K562 (cell line): ENCODE results near the gene TMEM14C. TPM values are rescaled to one million over a fixed set of nuclear protein-coding genes. Genes with fewer than 3 reads are reported as not detected.

Experiments
- BDP1 ChIP-seq: IDR thresholded peaks from 3 replicates; pipeline ENCODE4 v1.6.1; 2011; ENCODE audit not compliant: insufficient read length, insufficient read depth
- ESRRA ChIP-seq: fragments of 450-650 bp; IDR thresholded peaks from 2 replicates; pipeline ENCODE4 v1.6.1; 2014; ENCODE audit warnings: low read depth, mild to moderate bottlenecking, moderate library complexity, borderline replicate concordance
- KLF6 ChIP-seq: fragments of 250-450 bp; sonication (Bioruptor Pico); IDR thresholded peaks from 2 replicates; pipeline ENCODE4 v1.4.0; 2020; ENCODE audit warnings: mild to moderate bottlenecking, moderate library complexity, borderline replicate concordance
- PRMT5 ChIP-seq: sonication (generic); formaldehyde crosslinking; IDR thresholded peaks from 2 replicates; pipeline ENCODE4 v1.5.0; 2020; ENCODE audit warnings: missing genetic modification reagents
- RBM25 ChIP-seq: fragments of 200-400 bp; formaldehyde crosslinking; IDR thresholded peaks from 2 replicates; pipeline ENCODE4 v1.6.1; 2018; ENCODE audit warnings: low read length, low read depth, moderate library complexity; ENCODE audit not compliant: severe bottlenecking
- RFX1 ChIP-seq: fragments of 450-650 bp; IDR thresholded peaks from 2 replicates; pipeline ENCODE4 v1.6.1; 2016; ENCODE audit warnings: mild to moderate bottlenecking, moderate library complexity
- TAL1 ChIP-seq: fragments of 450-650 bp; IDR thresholded peaks from 2 replicates; pipeline ENCODE4 v1.6.1; 2016; ENCODE audit warnings: mild to moderate bottlenecking
- YBX1 ChIP-seq: fragments of 450-650 bp; IDR thresholded peaks from 2 replicates; pipeline ENCODE4 v1.7.1; 2016; ENCODE audit warnings: mild to moderate bottlenecking
- ZEB2 ChIP-seq: fragments of 450-650 bp; IDR thresholded peaks from 2 replicates; pipeline ENCODE4 v1.6.1; 2016
- ZNF316 ChIP-seq: fragments of 450-650 bp; IDR thresholded peaks from 2 replicates; pipeline ENCODE4 v1.6.1; 2016
- ZNF318 ChIP-seq, 2 experiments: fragments of 450-650 bp; IDR thresholded peaks; 2 replicates each; pipeline ENCODE4 v1.6.1; 2016; ENCODE audit warnings: mild to moderate bottlenecking in 2 of 2, borderline replicate concordance in 1 of 2, low read depth in 1 of 2, moderate library complexity in 1 of 2
- ZNF354B ChIP-seq: fragments of 250-450 bp; sonication (Bioruptor Pico); IDR thresholded peaks from 2 replicates; pipeline ENCODE4 v1.4.0; 2020
- ZNF77 ChIP-seq: fragments of 250-450 bp; sonication (Bioruptor Pico); IDR thresholded peaks from 2 replicates; pipeline ENCODE4 v1.5.0; 2020
- ZNF785 ChIP-seq: fragments of 250-450 bp; sonication (Bioruptor Pico); IDR thresholded peaks from 2 replicates; pipeline ENCODE4 v1.4.0; 2020; ENCODE audit warnings: mild to moderate bottlenecking
- polyA plus RNA-seq, 8 experiments: library from polyadenylated mRNA; depleted of rRNA in 4 of 8; stranded (reverse) in 5 of 8; unstranded in 3 of 8; fragments of >200 nt; fragmentation: Nextera tagmentation in 2 of 8; fragmentation: Illumina TruSeq in 1 of 8; extraction: Ambion mirVana in 2 of 8; extraction: Trizol in 1 of 8; gene quantifications; 2 replicates each; pipeline versions ENCODE4 v1.2.1 to v1.2.3, GENCODE V29; 2011 to 2014; ENCODE audit warnings: inconsistent platforms in 1 of 8, missing spikeins in 1 of 8
- total RNA-seq, 7 experiments: library from RNA; depleted of rRNA in 6 of 7; stranded (reverse); fragments of >200 nt in 6 of 7; fragmentation: Illumina TruSeq in 2 of 7; extraction: Trizol in 2 of 7; gene quantifications; 2 replicates each; pipeline versions ENCODE4 v1.2.1 to v1.2.3, GENCODE V29; 2011 to 2021; ENCODE audit warnings: low replicate concordance in 1 of 7
- TF ChIP-seq, protein P1 (sequence below): fragments of 450-650 bp; formaldehyde crosslinking; IDR thresholded peaks from 2 replicates; pipeline ENCODE4 v1.4.0; 2020; ENCODE audit warnings: mild to moderate bottlenecking, moderate library complexity
- TF ChIP-seq, protein P2 (sequence below), 2 experiments: fragments of 450-650 bp in 1 of 2; IDR thresholded peaks; 2 replicates each; pipeline ENCODE4 v1.6.1; 2011 to 2017; ENCODE audit warnings: low read depth in 2 of 2, antibody characterized with exemption in 1 of 2, borderline replicate concordance in 1 of 2, low read length in 1 of 2, mild to moderate bottlenecking in 1 of 2, mixed read lengths in 1 of 2; ENCODE audit not compliant: control insufficient read depth in 1 of 2

The TMEM14C gene
- total and polyA plus RNA-seq, 9 of the 15 experiments (the other 6 are each of a cell fraction or from before 2014, with no cell fraction given), result 151 to 496 (median 263) TPM

DNA sequence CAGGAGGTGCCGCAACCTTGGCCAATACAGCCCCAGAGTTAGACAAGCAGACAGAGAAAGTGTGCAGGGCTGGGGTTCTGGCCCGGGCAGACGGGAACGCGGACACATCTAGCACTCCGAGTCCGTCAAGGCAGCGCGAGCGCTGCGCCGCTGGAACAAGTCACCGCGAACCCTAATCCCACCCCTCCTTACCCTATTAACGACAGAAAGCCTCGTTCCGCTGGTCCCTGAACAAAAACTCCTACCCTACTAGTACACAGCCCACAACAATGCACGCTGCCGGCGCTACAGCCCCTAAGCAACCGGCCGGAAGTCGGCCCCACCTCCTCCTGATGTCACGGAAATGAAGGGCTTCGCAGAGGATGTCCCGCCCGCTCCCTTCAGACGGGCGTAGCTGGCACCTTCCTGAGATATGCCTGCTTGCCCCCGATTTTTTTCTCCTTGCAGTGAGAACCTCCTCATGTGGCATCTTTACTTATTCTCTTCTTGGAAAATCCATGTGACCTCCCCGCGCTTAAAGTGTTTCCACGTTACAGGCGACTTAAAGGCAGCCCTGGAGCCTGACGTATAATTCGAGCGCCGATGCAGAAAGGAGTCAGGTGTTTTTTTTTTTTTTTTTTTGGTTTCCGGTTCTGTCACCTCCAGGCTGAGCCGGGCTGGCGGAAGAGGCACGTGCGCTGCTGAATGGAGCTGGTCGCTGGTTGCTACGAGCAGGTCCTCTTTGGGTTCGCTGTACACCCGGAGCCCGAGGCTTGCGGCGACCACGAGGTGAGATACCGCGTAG, 28.4 kb upstream of the TMEM14C start, which contains the start of the genes C6orf52 and PAK1IP1 (continued):
- TF ChIP-seq PRMT5 (CRISPR knock-in tag) (no peak), TAL1 (peak; percentile 57), ESRRA (peak; percentile 81), ZNF354B (CRISPR knock-in tag) (no peak), KLF6 (CRISPR knock-in tag) (peak; percentile 95), ZNF318 (IDR thresholded peaks at IDR 0.05; ENCODE audit: borderline replicate concordance in 1 of 2, low read depth in 1 of 2) (peak in 1 of 2 experiments; percentile 85; a peak in 2 of 4 replicates), RBM25 (no peak), ZNF785 (CRISPR knock-in tag) (no peak), ZNF316 (no peak), RFX1 (peak; percentile 62), BDP1 (no peak), ZNF77 (CRISPR knock-in tag) (no peak), YBX1 (no peak), ZEB2 (0 out of 2 replicates have a peak, but pooled peaks have one; percentile 23)
- TF ChIP-seq, protein P1, sequence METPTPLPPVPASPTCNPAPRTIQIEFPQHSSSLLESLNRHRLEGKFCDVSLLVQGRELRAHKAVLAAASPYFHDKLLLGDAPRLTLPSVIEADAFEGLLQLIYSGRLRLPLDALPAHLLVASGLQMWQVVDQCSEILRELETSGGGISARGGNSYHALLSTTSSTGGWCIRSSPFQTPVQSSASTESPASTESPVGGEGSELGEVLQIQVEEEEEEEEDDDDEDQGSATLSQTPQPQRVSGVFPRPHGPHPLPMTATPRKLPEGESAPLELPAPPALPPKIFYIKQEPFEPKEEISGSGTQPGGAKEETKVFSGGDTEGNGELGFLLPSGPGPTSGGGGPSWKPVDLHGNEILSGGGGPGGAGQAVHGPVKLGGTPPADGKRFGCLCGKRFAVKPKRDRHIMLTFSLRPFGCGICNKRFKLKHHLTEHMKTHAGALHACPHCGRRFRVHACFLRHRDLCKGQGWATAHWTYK (CRISPR knock-in tag), result no peak; the same call in 1 of the 2 replicates
- TF ChIP-seq, protein P2, sequence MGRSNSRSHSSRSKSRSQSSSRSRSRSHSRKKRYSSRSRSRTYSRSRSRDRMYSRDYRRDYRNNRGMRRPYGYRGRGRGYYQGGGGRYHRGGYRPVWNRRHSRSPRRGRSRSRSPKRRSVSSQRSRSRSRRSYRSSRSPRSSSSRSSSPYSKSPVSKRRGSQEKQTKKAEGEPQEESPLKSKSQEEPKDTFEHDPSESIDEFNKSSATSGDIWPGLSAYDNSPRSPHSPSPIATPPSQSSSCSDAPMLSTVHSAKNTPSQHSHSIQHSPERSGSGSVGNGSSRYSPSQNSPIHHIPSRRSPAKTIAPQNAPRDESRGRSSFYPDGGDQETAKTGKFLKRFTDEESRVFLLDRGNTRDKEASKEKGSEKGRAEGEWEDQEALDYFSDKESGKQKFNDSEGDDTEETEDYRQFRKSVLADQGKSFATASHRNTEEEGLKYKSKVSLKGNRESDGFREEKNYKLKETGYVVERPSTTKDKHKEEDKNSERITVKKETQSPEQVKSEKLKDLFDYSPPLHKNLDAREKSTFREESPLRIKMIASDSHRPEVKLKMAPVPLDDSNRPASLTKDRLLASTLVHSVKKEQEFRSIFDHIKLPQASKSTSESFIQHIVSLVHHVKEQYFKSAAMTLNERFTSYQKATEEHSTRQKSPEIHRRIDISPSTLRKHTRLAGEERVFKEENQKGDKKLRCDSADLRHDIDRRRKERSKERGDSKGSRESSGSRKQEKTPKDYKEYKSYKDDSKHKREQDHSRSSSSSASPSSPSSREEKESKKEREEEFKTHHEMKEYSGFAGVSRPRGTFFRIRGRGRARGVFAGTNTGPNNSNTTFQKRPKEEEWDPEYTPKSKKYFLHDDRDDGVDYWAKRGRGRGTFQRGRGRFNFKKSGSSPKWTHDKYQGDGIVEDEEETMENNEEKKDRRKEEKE (IDR thresholded peaks at IDR 0.05; ENCODE audit: borderline replicate concordance in 1 of 2, control insufficient read depth in 1 of 2, low read depth in 2 of 2, low read length in 1 of 2), result no peak; a peak in 2 of 4 replicates
